GM23338 (cell line): Measurements from ENCODE around the gene TMEM175. TPM values are rescaled to one million over a fixed set of nuclear protein-coding genes. Genes with fewer than 3 reads are reported as not detected.

Source experiments
- ATAC-seq: fragments of 200-7000 bp; cut with Tn5 transposase; 3 replicates; pipeline ENCODE4 v1.9.1; 2020
- DNase-seq: peaks from one replicate; pipeline ENCODE4 v3.0.0-alpha.2; 2015; ENCODE audit warnings: low spot score
- H2AFZ ChIP-seq: fragments of 200-600 bp; sonication (generic); 2 replicates; pipeline ENCODE4 v1.8.0; 2016; ENCODE audit warnings: antibody characterized with exemption, mild to moderate bottlenecking, moderate library complexity
- H3F3A ChIP-seq: fragments of 200-600 bp; sonication (generic); replicated peaks from 2 replicates; pipeline ENCODE4 v1.8.0; 2017; ENCODE audit warnings: antibody characterized with exemption, mixed run types, low read depth
- H3K27ac ChIP-seq: fragments of 200-600 bp; sonication (generic); 2 replicates; pipeline ENCODE4 v1.6.1; 2016; ENCODE audit warnings: low read depth
- H3K27me3 ChIP-seq: fragments of 200-600 bp; sonication (generic); 2 replicates; pipeline ENCODE4 v1.8.0; 2016; ENCODE audit warnings: mild to moderate bottlenecking, mixed run types, moderate library complexity; ENCODE audit not compliant: insufficient read depth
- H3K36me3 ChIP-seq: fragments of 200-600 bp; sonication (generic); 2 replicates; pipeline ENCODE4 v1.8.0; 2016; ENCODE audit warnings: mild to moderate bottlenecking; ENCODE audit not compliant: insufficient read depth
- H3K4me1 ChIP-seq: fragments of 200-600 bp; sonication (generic); 2 replicates; pipeline ENCODE4 v1.8.0; 2016; ENCODE audit warnings: mild to moderate bottlenecking, moderate library complexity; ENCODE audit not compliant: insufficient read depth
- H3K4me2 ChIP-seq: fragments of 200-600 bp; sonication (generic); 2 replicates; pipeline ENCODE4 v1.7.1; 2017; ENCODE audit warnings: mixed run types
- H3K4me3 ChIP-seq: fragments of 200-600 bp; sonication (generic); 2 replicates; pipeline ENCODE4 v1.6.1; 2016; ENCODE audit warnings: mixed run types
- H3K79me2 ChIP-seq: fragments of 200-600 bp; sonication (generic); replicated peaks from 2 replicates; pipeline ENCODE4 v1.8.0; 2017; ENCODE audit warnings: mild to moderate bottlenecking; ENCODE audit not compliant: insufficient read depth
- H3K9me2 ChIP-seq: fragments of 200-600 bp; sonication (generic); 2 replicates; pipeline ENCODE4 v1.8.0; 2017; ENCODE audit not compliant: insufficient read depth
- H4K20me1 ChIP-seq: fragments of 200-600 bp; sonication (generic); replicated peaks from 2 replicates; pipeline ENCODE4 v1.8.0; 2017; ENCODE audit warnings: mild to moderate bottlenecking; ENCODE audit not compliant: insufficient read depth
- H3K27ac Mint-ChIP-seq: 2 replicates; pipeline ENCODE4 v1.8.0; 2020; ENCODE audit warnings: inconsistent platforms, mild to moderate bottlenecking, moderate library complexity, mixed read lengths
- H3K27me3 Mint-ChIP-seq: 3 replicates; pipeline ENCODE4 v1.8.0; 2022; ENCODE audit warnings: low read depth, mild to moderate bottlenecking, moderate library complexity, mixed read lengths, inconsistent platforms; ENCODE audit not compliant: insufficient read depth, poor library complexity
- H3K36me3 Mint-ChIP-seq: 3 replicates; pipeline ENCODE4 v1.8.0; 2021; ENCODE audit warnings: low read depth, mild to moderate bottlenecking, inconsistent platforms, moderate library complexity, mixed read lengths
- H3K4me1 Mint-ChIP-seq: 3 replicates; pipeline ENCODE4 v1.8.0; 2020; ENCODE audit warnings: mild to moderate bottlenecking, inconsistent platforms, mixed read lengths
- H3K4me3 Mint-ChIP-seq: 3 replicates; pipeline ENCODE4 v1.8.0; 2021; ENCODE audit warnings: moderate library complexity, mild to moderate bottlenecking, inconsistent platforms, mixed read lengths
- H3K9me3 Mint-ChIP-seq: 3 replicates; pipeline ENCODE4 v1.8.0; 2020; ENCODE audit warnings: moderate library complexity, mild to moderate bottlenecking, inconsistent platforms, mixed read lengths
- EZH2phosphoT487 ChIP-seq: fragments of 200-600 bp; sonication (generic); IDR thresholded peaks from one replicate; pipeline ENCODE4 v1.8.1; 2018; ENCODE audit warnings: antibody characterized with exemption; ENCODE audit not compliant: unreplicated experiment
- NANOG ChIP-seq: IDR thresholded peaks from 2 replicates; pipeline ENCODE4 v1.6.1; 2016; ENCODE audit warnings: antibody characterized with exemption, borderline replicate concordance
- POLR2AphosphoS5 ChIP-seq: IDR thresholded peaks from 2 replicates; pipeline ENCODE4 v1.6.1; 2016; ENCODE audit warnings: antibody characterized with exemption, low read depth
- polyA plus RNA-seq: library from polyadenylated mRNA; unstranded; fragments of >200 nt; fragmentation: Nextera tagmentation; extraction: Ambion mirVana; gene quantifications from 2 replicates; pipeline ENCODE4 v1.2.1, GENCODE V29; 2016
- total RNA-seq: library from RNA; depleted of rRNA; stranded (reverse); fragments of >200 nt; shearing (Covaris generic); gene quantifications from 2 replicates; pipeline ENCODE4 v1.2.3, GENCODE V29; 2014
- TF ChIP-seq, protein P1 (sequence below): fragments of 250-450 bp; sonication (Bioruptor Pico); IDR thresholded peaks from 2 replicates; pipeline ENCODE4 v1.5.0; 2020; ENCODE audit warnings: mild to moderate bottlenecking, moderate library complexity
- TF ChIP-seq, protein P2 (sequence below): IDR thresholded peaks from one replicate; pipeline ENCODE4 v1.6.1; 2018; ENCODE audit warnings: antibody characterized with exemption; ENCODE audit not compliant: unreplicated experiment

The TMEM175 gene
- total and polyA plus RNA-seq, 2 experiments from 2014 or later, result 8.0 to 11.4 TPM

DNA sequence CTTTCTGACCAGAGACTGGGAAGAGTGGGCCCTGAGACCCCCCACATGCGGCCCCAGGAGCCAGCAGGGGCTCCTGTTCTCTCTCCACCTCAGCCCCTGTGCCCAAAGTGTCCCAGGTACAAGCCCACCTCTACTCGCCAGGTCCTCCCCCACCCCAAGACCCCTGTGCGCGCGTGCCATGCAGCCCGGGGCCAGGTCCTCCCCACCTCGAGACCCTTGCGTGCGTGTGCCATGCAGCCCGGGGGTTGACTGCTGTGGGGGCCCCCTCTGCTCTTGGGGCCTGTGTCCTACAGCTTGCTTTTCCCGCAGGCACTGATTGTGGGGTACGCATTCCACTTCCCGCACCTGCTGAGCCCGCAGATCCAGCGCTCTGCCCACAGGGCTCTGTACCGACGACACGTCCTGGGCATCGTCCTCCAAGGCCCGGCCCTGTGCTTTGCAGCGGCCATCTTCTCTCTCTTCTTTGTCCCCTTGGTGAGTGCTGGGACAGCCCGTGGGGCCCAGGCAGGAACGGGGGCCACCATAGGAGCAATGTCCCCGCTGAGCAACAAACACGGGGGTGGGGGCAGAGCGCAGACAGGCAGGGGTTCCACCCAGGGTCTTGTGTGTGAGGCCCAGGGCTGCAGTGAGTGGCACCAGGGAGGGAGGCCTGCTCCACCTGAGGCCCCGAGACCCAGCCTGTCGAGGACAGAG lies 20.8 kb downstream of the TMEM175 start (continued):
- TF ChIP-seq, protein P1, sequence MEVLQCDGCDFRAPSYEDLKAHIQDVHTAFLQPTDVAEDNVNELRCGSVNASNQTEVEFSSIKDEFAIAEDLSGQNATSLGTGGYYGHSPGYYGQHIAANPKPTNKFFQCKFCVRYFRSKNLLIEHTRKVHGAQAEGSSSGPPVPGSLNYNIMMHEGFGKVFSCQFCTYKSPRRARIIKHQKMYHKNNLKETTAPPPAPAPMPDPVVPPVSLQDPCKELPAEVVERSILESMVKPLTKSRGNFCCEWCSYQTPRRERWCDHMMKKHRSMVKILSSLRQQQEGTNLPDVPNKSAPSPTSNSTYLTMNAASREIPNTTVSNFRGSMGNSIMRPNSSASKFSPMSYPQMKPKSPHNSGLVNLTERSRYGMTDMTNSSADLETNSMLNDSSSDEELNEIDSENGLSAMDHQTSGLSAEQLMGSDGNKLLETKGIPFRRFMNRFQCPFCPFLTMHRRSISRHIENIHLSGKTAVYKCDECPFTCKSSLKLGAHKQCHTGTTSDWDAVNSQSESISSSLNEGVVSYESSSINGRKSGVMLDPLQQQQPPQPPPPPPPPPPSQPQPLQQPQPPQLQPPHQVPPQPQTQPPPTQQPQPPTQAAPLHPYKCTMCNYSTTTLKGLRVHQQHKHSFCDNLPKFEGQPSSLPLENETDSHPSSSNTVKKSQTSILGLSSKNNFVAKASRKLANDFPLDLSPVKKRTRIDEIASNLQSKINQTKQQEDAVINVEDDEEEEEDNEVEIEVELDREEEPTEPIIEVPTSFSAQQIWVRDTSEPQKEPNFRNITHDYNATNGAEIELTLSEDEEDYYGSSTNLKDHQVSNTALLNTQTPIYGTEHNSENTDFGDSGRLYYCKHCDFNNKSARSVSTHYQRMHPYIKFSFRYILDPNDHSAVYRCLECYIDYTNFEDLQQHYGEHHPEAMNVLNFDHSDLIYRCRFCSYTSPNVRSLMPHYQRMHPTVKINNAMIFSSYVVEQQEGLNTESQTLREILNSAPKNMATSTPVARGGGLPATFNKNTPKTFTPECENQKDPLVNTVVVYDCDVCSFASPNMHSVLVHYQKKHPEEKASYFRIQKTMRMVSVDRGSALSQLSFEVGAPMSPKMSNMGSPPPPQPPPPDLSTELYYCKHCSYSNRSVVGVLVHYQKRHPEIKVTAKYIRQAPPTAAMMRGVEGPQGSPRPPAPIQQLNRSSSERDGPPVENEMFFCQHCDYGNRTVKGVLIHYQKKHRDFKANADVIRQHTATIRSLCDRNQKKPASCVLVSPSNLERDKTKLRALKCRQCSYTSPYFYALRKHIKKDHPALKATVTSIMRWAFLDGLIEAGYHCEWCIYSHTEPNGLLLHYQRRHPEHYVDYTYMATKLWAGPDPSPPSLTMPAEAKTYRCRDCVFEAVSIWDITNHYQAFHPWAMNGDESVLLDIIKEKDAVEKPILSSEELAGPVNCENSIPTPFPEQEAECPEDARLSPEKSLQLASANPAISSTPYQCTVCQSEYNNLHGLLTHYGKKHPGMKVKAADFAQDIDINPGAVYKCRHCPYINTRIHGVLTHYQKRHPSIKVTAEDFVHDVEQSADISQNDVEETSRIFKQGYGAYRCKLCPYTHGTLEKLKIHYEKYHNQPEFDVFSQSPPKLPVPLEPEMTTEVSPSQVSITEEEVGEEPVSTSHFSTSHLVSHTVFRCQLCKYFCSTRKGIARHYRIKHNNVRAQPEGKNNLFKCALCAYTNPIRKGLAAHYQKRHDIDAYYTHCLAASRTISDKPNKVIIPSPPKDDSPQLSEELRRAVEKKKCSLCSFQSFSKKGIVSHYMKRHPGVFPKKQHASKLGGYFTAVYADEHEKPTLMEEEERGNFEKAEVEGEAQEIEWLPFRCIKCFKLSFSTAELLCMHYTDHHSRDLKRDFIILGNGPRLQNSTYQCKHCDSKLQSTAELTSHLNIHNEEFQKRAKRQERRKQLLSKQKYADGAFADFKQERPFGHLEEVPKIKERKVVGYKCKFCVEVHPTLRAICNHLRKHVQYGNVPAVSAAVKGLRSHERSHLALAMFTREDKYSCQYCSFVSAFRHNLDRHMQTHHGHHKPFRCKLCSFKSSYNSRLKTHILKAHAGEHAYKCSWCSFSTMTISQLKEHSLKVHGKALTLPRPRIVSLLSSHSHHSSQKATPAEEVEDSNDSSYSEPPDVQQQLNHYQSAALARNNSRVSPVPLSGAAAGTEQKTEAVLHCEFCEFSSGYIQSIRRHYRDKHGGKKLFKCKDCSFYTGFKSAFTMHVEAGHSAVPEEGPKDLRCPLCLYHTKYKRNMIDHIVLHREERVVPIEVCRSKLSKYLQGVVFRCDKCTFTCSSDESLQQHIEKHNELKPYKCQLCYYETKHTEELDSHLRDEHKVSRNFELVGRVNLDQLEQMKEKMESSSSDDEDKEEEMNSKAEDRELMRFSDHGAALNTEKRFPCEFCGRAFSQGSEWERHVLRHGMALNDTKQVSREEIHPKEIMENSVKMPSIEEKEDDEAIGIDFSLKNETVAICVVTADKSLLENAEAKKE (CRISPR knock-in tag), result no peak

DNA sequence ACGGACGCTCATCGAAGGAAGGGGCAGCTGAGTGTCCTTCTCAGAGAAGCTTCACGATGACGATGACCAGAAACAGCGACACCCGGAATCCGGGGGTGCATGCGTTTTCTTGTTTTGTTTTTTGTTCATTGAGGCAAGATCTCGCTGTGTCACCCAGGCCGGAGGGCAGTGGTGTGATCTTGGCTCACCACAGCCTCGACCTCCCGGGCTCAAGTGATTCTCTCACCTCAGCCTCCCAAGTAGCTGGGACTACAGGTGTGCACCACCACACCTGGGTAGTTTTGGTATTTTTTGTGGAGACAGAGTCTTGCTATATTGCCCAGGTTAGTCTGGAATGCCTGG lies 21.3 kb downstream of the TMEM175 start:
- Mint-ChIP-seq H3K4me3 (no peak overlapping the region), H3K4me1 (peaks cover 5% of the 10 kb centered on the region; the same call in 2 of the 3 replicates), H3K27me3 (peaks cover 4% of the 10 kb centered on the region), H3K9me3 (no peaks in the 10 kb centered on the region), H3K36me3 (no peaks in the 10 kb centered on the region; the same call in 2 of the 3 replicates), H3K27ac (no peak overlapping the region)
- Histone ChIP-seq H3K27me3 (no peaks in the 10 kb centered on the region), H3K4me2 (no peak overlapping the region), H3K4me1 (no peaks in the 10 kb centered on the region), H2AFZ (no peak overlapping the region), H4K20me1 (no peaks in the 10 kb centered on the region; the same call in 1 of the 2 replicates), H3K27ac (no peak overlapping the region), H3K9me2 (no peaks in the 10 kb centered on the region), H3K79me2 (no peaks in the 10 kb centered on the region), H3F3A (no peaks in the 10 kb centered on the region), H3K4me3 (no peak overlapping the region), H3K36me3 (no peaks in the 10 kb centered on the region)
- DNase-seq (no peak), ATAC-seq (no peak)
- TF ChIP-seq, protein P2, sequence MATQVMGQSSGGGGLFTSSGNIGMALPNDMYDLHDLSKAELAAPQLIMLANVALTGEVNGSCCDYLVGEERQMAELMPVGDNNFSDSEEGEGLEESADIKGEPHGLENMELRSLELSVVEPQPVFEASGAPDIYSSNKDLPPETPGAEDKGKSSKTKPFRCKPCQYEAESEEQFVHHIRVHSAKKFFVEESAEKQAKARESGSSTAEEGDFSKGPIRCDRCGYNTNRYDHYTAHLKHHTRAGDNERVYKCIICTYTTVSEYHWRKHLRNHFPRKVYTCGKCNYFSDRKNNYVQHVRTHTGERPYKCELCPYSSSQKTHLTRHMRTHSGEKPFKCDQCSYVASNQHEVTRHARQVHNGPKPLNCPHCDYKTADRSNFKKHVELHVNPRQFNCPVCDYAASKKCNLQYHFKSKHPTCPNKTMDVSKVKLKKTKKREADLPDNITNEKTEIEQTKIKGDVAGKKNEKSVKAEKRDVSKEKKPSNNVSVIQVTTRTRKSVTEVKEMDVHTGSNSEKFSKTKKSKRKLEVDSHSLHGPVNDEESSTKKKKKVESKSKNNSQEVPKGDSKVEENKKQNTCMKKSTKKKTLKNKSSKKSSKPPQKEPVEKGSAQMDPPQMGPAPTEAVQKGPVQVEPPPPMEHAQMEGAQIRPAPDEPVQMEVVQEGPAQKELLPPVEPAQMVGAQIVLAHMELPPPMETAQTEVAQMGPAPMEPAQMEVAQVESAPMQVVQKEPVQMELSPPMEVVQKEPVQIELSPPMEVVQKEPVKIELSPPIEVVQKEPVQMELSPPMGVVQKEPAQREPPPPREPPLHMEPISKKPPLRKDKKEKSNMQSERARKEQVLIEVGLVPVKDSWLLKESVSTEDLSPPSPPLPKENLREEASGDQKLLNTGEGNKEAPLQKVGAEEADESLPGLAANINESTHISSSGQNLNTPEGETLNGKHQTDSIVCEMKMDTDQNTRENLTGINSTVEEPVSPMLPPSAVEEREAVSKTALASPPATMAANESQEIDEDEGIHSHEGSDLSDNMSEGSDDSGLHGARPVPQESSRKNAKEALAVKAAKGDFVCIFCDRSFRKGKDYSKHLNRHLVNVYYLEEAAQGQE, result no peak
- TF ChIP-seq POLR2AphosphoS5 (no peak), NANOG (no peak), EZH2phosphoT487 (no peak)
- TF ChIP-seq, protein P1 (CRISPR knock-in tag), result no peak
